Loucy (cell line): ENCODE results near the gene JRKL.

Source experiments
- CTCF ChIP-seq: fragments of 200-600 bp; sonication (generic); conservative IDR thresholded peaks from 2 replicates; pipeline ENCODE4 v1.5.1; 2014; ENCODE audit warnings: mild to moderate bottlenecking, antibody characterized with exemption, low read length
- EZH2phosphoT487 ChIP-seq: fragments of 200-600 bp; IDR thresholded peaks from 2 replicates; pipeline ENCODE4 v1.6.1; 2018; ENCODE audit warnings: antibody characterized with exemption, mild to moderate bottlenecking, moderate library complexity, borderline replicate concordance

- no peak for TF ChIP-seq EZH2phosphoT487
- no peak for TF ChIP-seq CTCF
Measured at GRCh38 chr11:96357794-96358193, 32.0 kb upstream of the JRKL start.
